HEK293 (cell line): ENCODE data around the gene CYP4F11.

Experiments used
- CTCF ChIA-PET: fragments of 350-600 bp; formaldehyde crosslinking; extraction: SDS; loops from one replicate; lab custom pipeline; 2021; ENCODE audit warnings: antibody characterized with exemption; lab: Yijun Ruan, JAX
- POLR2A ChIA-PET: fragments of 300-600 bp; formaldehyde crosslinking; extraction: SDS; loops from one replicate; lab custom pipeline; 2020; ENCODE audit warnings: antibody characterized with exemption, inconsistent platforms; lab: Yijun Ruan, JAX
- H3K27ac ChIP-seq: fragments of 200-500 bp; sonication (Bioruptor generic); 2 replicates; pipeline ENCODE4 v1.5.1; 2014; ENCODE audit warnings: low read depth, low read length, control low read depth, inconsistent platforms; ENCODE audit errors: extremely low read depth
- H3K36me3 ChIP-seq, 2 experiments: fragments of 200-500 bp in 1 of 2; sonication (Bioruptor generic) in 1 of 2; 1 replicate in 1 of 2; 2 replicates in 1 of 2; pipeline ENCODE4 v1.5.1; 2014 to 2017; ENCODE audit warnings: inconsistent platforms in 2 of 2, low read length in 2 of 2; ENCODE audit not compliant: control insufficient read depth in 2 of 2, insufficient read depth in 1 of 2
- H3K4me1 ChIP-seq: fragments of 200-500 bp; sonication (Bioruptor generic); 2 replicates; pipeline ENCODE4 v1.5.1; 2014; ENCODE audit warnings: mild to moderate bottlenecking, low read length, inconsistent platforms; ENCODE audit not compliant: control insufficient read depth, insufficient read depth
- H3K4me3 ChIP-seq: 2 replicates; pipeline ENCODE4 v1.5.1; 2011; ENCODE audit warnings: low read depth, mild to moderate bottlenecking, control low read depth, low read length, moderate library complexity
- H3K9me3 ChIP-seq: fragments of 200-500 bp; sonication (Bioruptor generic); 2 replicates; pipeline ENCODE4 v1.5.1; 2014; ENCODE audit warnings: low read depth, low read length, inconsistent platforms; ENCODE audit not compliant: control insufficient read depth, insufficient read depth
- AEBP2 ChIP-seq: fragments of 450-650 bp; formaldehyde crosslinking; IDR thresholded peaks from 2 replicates; pipeline ENCODE4 v1.5.1; 2016; ENCODE audit warnings: missing biosample characterization, missing genetic modification characterization, borderline replicate concordance
- HOXC10 ChIP-seq: sonication (generic); formaldehyde crosslinking; IDR thresholded peaks from 2 replicates; pipeline ENCODE4 v1.8.1; 2023; ENCODE audit warnings: mild to moderate bottlenecking, missing genetic modification reagents
- HOXD13 ChIP-seq: sonication (generic); formaldehyde crosslinking; IDR thresholded peaks from 2 replicates; pipeline ENCODE4 v1.8.0; 2022; ENCODE audit warnings: missing genetic modification reagents, borderline replicate concordance
- PBX3 ChIP-seq: sonication (generic); formaldehyde crosslinking; IDR thresholded peaks from 2 replicates; pipeline ENCODE4 v1.8.1; 2022; ENCODE audit warnings: mild to moderate bottlenecking, moderate library complexity, missing genetic modification reagents
- ZBTB11 ChIP-seq: fragments of 450-650 bp; formaldehyde crosslinking; conservative IDR thresholded peaks from 2 replicates; pipeline ENCODE4 v1.5.1; 2016; ENCODE audit warnings: low read depth, missing biosample characterization, missing genetic modification characterization
- ZFHX2 ChIP-seq: fragments of 450-650 bp; formaldehyde crosslinking; conservative IDR thresholded peaks from 2 replicates; pipeline ENCODE4 v1.5.1; 2016; ENCODE audit warnings: missing biosample characterization, missing genetic modification characterization
- ZFP37 ChIP-seq: fragments of 450-650 bp; formaldehyde crosslinking; IDR thresholded peaks from 2 replicates; pipeline ENCODE4 v1.5.1; 2016; ENCODE audit warnings: missing biosample characterization, missing genetic modification characterization
- ZNF10 ChIP-seq: fragments of 450-650 bp; formaldehyde crosslinking; IDR thresholded peaks from 2 replicates; pipeline ENCODE4 v1.5.1; 2017; ENCODE audit warnings: missing biosample characterization, missing genetic modification characterization
- ZNF202 ChIP-seq: fragments of 450-650 bp; formaldehyde crosslinking; IDR thresholded peaks from 2 replicates; pipeline ENCODE4 v1.5.1; 2016; ENCODE audit warnings: missing biosample characterization, missing genetic modification characterization, borderline replicate concordance
- ZNF280C ChIP-seq: fragments of 450-650 bp; formaldehyde crosslinking; IDR thresholded peaks from 2 replicates; pipeline ENCODE4 v1.5.1; 2016; ENCODE audit warnings: missing biosample characterization, missing genetic modification characterization
- ZNF398 ChIP-seq: fragments of 450-650 bp; formaldehyde crosslinking; IDR thresholded peaks from 2 replicates; pipeline ENCODE4 v1.5.1; 2017; ENCODE audit warnings: missing biosample characterization, missing genetic modification characterization
- ZNF404 ChIP-seq: fragments of 450-650 bp; formaldehyde crosslinking; IDR thresholded peaks from 2 replicates; pipeline ENCODE4 v1.5.1; 2017; ENCODE audit warnings: missing biosample characterization, missing genetic modification characterization
- ZNF548 ChIP-seq: fragments of 450-650 bp; formaldehyde crosslinking; IDR thresholded peaks from 2 replicates; pipeline ENCODE4 v1.5.1; 2016; ENCODE audit warnings: missing biosample characterization, missing genetic modification characterization
- ZNF830 ChIP-seq: fragments of 450-650 bp; IDR thresholded peaks from 2 replicates; pipeline ENCODE4 v1.5.0; 2018; ENCODE audit warnings: missing biosample characterization, missing genetic modification characterization, low read depth, mild to moderate bottlenecking, moderate library complexity

The CYP4F11 gene

GRCh38 chr19:15893477-15893876 lies 40.9 kb downstream of the CYP4F11 start:
- Histone ChIP-seq H3K4me1 (no peaks in the 10 kb centered on the region), H3K9me3 (no peaks in the 10 kb centered on the region), H3K36me3 (no peaks in the 10 kb centered on the region), H3K4me3 (no peak overlapping the region), H3K27ac (no peak overlapping the region)
- POLR2A ChIA-PET = no interaction called here
- TF ChIP-seq ZBTB11 (no peak), ZNF548 (tag by site-specific recombination) (no peak), AEBP2 (tag by site-specific recombination) (no peak), ZNF280C (no peak), ZNF830 (tag by site-specific recombination) (no peak), ZFHX2 (tag by site-specific recombination) (no peak), HOXD13 (CRISPR knock-in tag) (no peak), ZNF10 (no peak), ZNF404 (tag by site-specific recombination) (no peak), ZNF202 (tag by site-specific recombination) (no peak), HOXC10 (CRISPR knock-in tag) (no peak)
- CTCF ChIA-PET = no interaction called here

GRCh38 chr19:15892012-15892411 lies 42.3 kb downstream of the CYP4F11 start:
- Histone ChIP-seq H3K4me3 (no peak overlapping the region), H3K27ac (no peak overlapping the region), H3K4me1 (no peaks in the 10 kb centered on the region), H3K36me3 (no peaks in the 10 kb centered on the region), H3K9me3 (no peaks in the 10 kb centered on the region)
- POLR2A ChIA-PET = no interaction called here
- TF ChIP-seq PBX3 = no peak
- TF ChIP-seq ZNF398 (tag by site-specific recombination) = no peak
- TF ChIP-seq ZFP37 (tag by site-specific recombination) = no peak
- CTCF ChIA-PET = no interaction called here
